ENCODE data around the gene ARMC10.
"Not testable (repeated sequence)": the region's sequence is repeated elsewhere in the genome, so short reads cannot be mapped to it uniquely, and the experiment has no call there.

Gene ARMC10

DNA sequence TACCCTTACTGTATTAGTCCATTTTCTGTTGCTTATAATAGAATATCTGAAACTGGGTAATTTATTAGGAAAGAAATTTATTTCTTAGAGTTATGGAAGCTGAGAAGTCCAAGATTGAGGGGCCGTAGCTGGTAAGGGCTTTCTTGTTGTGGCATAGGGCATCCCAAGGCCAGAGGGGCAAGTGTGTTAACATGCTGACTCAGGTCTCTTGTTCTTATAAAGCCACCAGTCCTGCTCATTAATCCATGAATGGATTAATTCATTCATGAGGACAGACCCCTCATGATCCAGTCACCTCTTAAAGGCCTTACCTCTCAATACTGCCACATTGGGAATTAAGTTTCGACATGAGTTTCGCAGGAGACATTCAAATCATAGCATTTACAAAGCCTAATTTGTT, 2.4 kb downstream of the ARMC10 start:
- TF ChIP-seq POLR2AphosphoS5 (IDR thresholded peaks at IDR 0.05; ENCODE audit: low read depth, low read length) (no peak), SPI1 (IDR thresholded peaks at IDR 0.05; ENCODE audit: low read depth, low read length) (no peak), TAF1 (IDR thresholded peaks at IDR 0.05; ENCODE audit: low read depth, low read length) (no peak), POU2F2 (IDR thresholded peaks at IDR 0.05; ENCODE audit: low read depth, low read length) (no peak), POLR2A (IDR thresholded peaks at IDR 0.05; ENCODE audit: low read depth, low read length) (no peak), PAX5 (IDR thresholded peaks at IDR 0.05; ENCODE audit: insufficient read depth, low read length, severe bottlenecking) (no peak)
- DNase-seq (ENCODE audit: insufficient read length, low spot score), result no peak
- no peak for FAIRE-seq

DNA sequence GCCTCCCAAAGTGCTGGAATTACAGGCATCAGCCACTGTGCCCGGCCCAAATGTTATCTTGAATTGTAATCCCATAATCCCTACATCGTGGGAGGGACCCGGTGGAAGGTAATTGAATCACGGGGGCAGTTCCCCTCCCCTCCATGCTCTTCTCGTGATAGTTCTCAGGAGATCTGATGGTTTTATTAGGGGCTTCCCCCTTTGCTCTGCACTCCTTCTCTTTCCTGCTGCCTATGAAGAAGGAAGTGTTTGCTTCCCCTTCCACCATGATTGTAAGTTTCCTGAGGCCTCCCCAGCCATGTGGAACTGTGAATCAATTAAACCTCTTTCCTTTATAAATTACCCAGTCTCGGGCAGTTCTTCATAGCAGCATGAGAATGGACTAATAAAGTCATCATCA, 3.3 kb downstream of the ARMC10 start:
- FAIRE-seq; DNase-seq (ENCODE audit: insufficient read length, low spot score): not testable (repeated sequence)

DNA sequence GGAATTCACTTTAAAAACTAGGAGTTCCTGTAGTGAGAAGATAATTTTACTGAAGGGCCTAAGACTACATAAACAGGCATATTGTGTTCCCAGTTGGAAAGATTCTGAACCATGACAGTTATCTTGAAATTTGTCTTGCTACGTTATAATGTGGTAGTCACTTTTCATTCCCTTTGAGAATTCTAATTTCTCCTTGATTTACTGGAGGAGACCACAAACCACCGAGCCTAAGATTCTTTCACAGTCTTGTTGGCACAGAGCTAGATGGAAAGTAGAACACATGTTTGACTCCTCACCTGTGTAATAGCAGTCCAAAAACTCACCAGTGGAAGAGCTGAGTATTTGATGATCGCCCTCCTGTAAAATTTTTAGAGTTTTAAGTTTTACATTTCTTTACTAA, 4.9 kb downstream of the ARMC10 start:
- no peak for DNase-seq (ENCODE audit: insufficient read length, low spot score)
- no peak for FAIRE-seq
- TF ChIP-seq PAX5 (IDR thresholded peaks at IDR 0.05; ENCODE audit: insufficient read depth, low read length, severe bottlenecking) (no peak), TAF1 (IDR thresholded peaks at IDR 0.05; ENCODE audit: low read depth, low read length) (no peak), SPI1 (IDR thresholded peaks at IDR 0.05; ENCODE audit: low read depth, low read length) (no peak), POLR2A (IDR thresholded peaks at IDR 0.05; ENCODE audit: low read depth, low read length) (no peak), POU2F2 (IDR thresholded peaks at IDR 0.05; ENCODE audit: low read depth, low read length) (no peak), POLR2AphosphoS5 (IDR thresholded peaks at IDR 0.05; ENCODE audit: low read depth, low read length) (no peak)

DNA sequence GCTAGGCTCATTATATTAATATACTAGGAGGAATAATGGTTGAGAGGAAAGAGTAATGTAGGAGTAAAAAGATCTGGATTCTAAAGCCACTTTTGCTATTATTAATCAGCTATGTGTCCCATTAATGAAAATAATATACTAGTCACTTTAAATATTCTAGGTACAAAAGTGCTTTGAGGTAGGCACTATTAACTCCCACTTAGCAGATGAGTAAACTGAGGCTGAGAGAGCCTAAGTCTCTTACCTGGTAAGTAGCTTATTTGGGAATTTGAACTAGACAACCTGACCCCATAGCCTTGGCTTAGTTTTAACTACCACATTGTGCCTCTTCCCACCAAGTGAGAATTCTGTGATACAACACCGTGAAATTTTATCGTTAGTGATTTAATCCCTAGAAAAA, 6.0 kb downstream of the ARMC10 start:
- TF ChIP-seq POU2F2 (IDR thresholded peaks at IDR 0.05; ENCODE audit: low read depth, low read length) (no peak), SPI1 (IDR thresholded peaks at IDR 0.05; ENCODE audit: low read depth, low read length) (no peak), POLR2AphosphoS5 (IDR thresholded peaks at IDR 0.05; ENCODE audit: low read depth, low read length) (no peak), POLR2A (IDR thresholded peaks at IDR 0.05; ENCODE audit: low read depth, low read length) (no peak), TAF1 (IDR thresholded peaks at IDR 0.05; ENCODE audit: low read depth, low read length) (no peak), PAX5 (IDR thresholded peaks at IDR 0.05; ENCODE audit: insufficient read depth, low read length, severe bottlenecking) (no peak)
- DNase-seq (ENCODE audit: insufficient read length, low spot score) (no peak), FAIRE-seq (no peak)

DNA sequence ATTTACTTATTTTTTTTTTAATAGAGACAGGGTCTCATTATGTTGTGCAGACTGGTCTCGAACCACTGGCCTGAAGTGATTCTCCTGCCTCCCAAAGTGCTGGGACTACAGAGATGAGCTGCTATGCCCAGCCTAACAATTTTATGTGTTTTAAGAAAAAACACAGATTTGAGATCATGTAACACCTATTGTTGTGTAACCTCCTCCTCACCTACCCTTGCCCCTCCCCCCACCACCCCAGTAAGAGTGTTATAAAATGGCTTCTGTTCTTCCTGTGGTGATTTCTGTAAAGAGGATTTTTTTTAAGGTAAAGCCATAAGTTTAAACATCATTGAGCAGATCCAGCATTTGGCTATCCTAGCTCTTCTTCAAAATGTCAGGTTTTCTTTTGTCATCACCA, 7.6 kb downstream of the ARMC10 start:
- DNase-seq (ENCODE audit: insufficient read length, low spot score), result no peak
- no peak for FAIRE-seq
- TF ChIP-seq POLR2A (IDR thresholded peaks at IDR 0.05; ENCODE audit: low read depth, low read length) (no peak), POLR2AphosphoS5 (IDR thresholded peaks at IDR 0.05; ENCODE audit: low read depth, low read length) (no peak), SPI1 (IDR thresholded peaks at IDR 0.05; ENCODE audit: low read depth, low read length) (no peak), TAF1 (IDR thresholded peaks at IDR 0.05; ENCODE audit: low read depth, low read length) (no peak), PAX5 (IDR thresholded peaks at IDR 0.05; ENCODE audit: insufficient read depth, low read length, severe bottlenecking) (no peak), POU2F2 (IDR thresholded peaks at IDR 0.05; ENCODE audit: low read depth, low read length) (no peak)

DNA sequence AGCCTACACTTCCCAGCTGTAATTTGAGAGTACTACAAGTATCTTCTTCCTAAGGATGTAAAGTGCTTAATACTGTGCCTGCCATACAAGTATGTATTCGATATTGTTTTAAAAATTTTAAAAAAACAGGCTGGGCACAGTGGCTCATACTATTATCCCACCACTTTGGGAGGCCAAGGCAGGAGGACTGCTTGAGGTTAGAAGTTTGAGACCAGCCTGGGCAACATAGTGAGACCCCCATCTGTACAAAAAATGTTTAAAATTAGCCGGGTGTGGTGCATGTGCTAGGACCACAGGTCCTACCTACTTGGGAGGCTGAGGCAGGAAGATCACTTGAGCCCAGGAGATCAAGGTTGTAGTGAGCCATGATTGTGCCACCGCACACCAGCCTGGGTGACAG, 8.3 kb downstream of the ARMC10 start:
- FAIRE-seq (no peak), DNase-seq (ENCODE audit: insufficient read length, low spot score) (no peak)
- TF ChIP-seq POU2F2 (IDR thresholded peaks at IDR 0.05; ENCODE audit: low read depth, low read length) (no peak), POLR2A (IDR thresholded peaks at IDR 0.05; ENCODE audit: low read depth, low read length) (no peak), PAX5 (IDR thresholded peaks at IDR 0.05; ENCODE audit: insufficient read depth, low read length, severe bottlenecking) (no peak), POLR2AphosphoS5 (IDR thresholded peaks at IDR 0.05; ENCODE audit: low read depth, low read length) (no peak), TAF1 (IDR thresholded peaks at IDR 0.05; ENCODE audit: low read depth, low read length) (no peak), SPI1 (IDR thresholded peaks at IDR 0.05; ENCODE audit: low read depth, low read length) (no peak)

DNA sequence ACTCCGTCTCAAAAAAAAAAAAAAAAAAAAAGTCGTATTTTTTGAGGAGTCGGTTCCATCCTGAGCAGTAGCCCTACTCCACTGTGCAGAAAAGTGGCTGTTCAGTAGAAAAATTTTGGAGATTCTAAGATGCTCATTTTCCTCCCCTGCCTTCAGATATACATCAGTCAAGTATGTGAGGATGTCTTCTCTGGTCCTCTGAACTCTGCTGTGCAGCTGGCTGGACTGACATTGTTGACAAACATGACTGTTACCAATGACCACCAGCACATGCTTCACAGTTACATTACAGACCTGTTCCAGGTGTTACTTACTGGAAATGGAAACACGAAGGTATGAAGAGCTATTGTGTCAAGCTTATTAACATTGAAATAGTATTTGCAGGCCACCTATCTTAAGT, 17.4 kb downstream of the ARMC10 start:
- DNase-seq (ENCODE audit: insufficient read length, low spot score), result not testable (repeated sequence)
- peak; percentile 52 for FAIRE-seq

DNA sequence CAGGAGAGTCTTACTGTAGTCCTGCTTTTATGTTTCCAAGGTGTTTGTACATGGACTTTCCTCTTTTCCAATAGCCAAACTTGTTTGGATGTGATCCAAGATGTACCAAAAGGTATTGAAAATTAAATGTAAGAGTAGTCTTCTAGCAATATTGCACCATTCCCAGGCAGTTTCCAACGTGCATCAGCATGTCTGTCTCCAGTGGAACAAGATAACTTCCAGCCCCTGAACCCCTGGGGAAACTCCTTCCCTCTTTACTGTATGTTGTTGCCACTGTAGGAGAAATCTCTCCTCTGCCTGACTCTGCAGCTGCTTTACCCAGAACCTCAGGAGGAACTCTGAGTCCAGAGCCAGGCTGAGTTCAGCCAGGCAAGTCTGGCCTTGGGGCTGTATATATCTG, 18.5 kb downstream of the ARMC10 start:
- no peak for DNase-seq (ENCODE audit: insufficient read length, low spot score)
- no peak for FAIRE-seq
- no peak for TF ChIP-seq POLR2A (IDR thresholded peaks at IDR 0.05; ENCODE audit: low read depth, low read length)
- no peak for TF ChIP-seq POLR2AphosphoS5 (IDR thresholded peaks at IDR 0.05; ENCODE audit: low read depth, low read length)
- no peak for TF ChIP-seq SPI1 (IDR thresholded peaks at IDR 0.05; ENCODE audit: low read depth, low read length)
- TF ChIP-seq TAF1 (IDR thresholded peaks at IDR 0.05; ENCODE audit: low read depth, low read length), result no peak
- TF ChIP-seq PAX5 (IDR thresholded peaks at IDR 0.05; ENCODE audit: insufficient read depth, low read length, severe bottlenecking), result no peak
- no peak for TF ChIP-seq POU2F2 (IDR thresholded peaks at IDR 0.05; ENCODE audit: low read depth, low read length)

DNA sequence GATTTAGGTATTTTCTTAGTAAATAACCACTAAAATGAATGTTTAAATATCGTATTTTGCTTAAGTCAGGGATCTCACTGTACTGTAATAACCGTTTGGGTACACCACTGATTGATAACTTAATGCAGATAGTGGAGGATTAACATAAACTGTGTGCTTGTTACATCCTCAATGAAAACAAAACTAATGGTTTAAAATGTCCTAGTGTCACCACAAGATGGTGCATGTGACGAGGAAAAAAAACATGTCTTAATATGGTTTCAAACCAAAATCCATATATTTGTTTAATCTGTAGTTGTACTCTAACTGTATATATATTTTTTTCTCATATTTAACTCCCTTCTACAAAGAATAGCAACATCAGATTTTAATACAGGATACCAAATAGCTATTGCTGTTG, 19.2 kb downstream of the ARMC10 start:
- FAIRE-seq, result no peak
- no peak for DNase-seq (ENCODE audit: insufficient read length, low spot score)
- TF ChIP-seq POLR2AphosphoS5 (IDR thresholded peaks at IDR 0.05; ENCODE audit: low read depth, low read length) (no peak), TAF1 (IDR thresholded peaks at IDR 0.05; ENCODE audit: low read depth, low read length) (no peak), PAX5 (IDR thresholded peaks at IDR 0.05; ENCODE audit: insufficient read depth, low read length, severe bottlenecking) (no peak), POLR2A (IDR thresholded peaks at IDR 0.05; ENCODE audit: low read depth, low read length) (no peak), SPI1 (IDR thresholded peaks at IDR 0.05; ENCODE audit: low read depth, low read length) (no peak), POU2F2 (IDR thresholded peaks at IDR 0.05; ENCODE audit: low read depth, low read length) (no peak)

DNA sequence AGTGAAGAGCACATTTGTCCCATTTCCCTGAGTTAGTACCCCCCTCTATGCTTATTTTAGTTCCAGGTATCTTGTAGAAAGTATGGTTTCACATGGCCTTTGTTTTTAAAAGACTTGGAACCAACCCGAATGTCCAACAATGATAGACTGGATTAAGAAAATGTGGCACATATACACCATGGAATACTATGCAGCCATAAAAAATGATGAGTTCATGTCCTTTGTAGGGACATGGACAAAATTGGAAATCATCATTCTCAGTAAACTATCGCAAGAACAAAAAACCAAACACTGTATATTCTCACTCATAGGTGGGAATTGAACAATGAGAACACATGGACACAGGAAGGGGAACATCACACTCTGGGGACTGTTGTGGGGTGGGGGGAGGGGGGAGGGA, 20.6 kb downstream of the ARMC10 start:
- not testable (repeated sequence) for FAIRE-seq; DNase-seq (ENCODE audit: insufficient read length, low spot score)

DNA sequence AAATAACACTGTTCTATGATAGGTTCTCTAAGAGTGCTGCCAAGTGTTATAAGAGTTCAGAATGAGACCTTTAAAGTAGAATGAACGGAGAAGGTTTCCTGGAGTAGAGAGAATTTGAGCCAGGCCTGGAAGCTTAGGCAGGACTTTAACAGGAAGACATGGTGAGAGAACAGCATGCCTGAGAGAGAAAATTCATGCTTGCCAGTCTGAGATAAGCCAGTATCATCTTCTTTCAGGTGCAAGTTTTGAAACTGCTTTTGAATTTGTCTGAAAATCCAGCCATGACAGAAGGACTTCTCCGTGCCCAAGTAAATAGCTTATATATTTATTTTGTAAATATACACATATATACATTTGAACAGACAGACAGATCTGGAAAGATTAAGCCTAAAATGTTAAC, 22.1 kb downstream of the ARMC10 start:
- TF ChIP-seq POU2F2 (IDR thresholded peaks at IDR 0.05; ENCODE audit: low read depth, low read length) (no peak), SPI1 (IDR thresholded peaks at IDR 0.05; ENCODE audit: low read depth, low read length) (no peak), PAX5 (IDR thresholded peaks at IDR 0.05; ENCODE audit: insufficient read depth, low read length, severe bottlenecking) (no peak), POLR2AphosphoS5 (IDR thresholded peaks at IDR 0.05; ENCODE audit: low read depth, low read length) (no peak), POLR2A (IDR thresholded peaks at IDR 0.05; ENCODE audit: low read depth, low read length) (no peak), TAF1 (IDR thresholded peaks at IDR 0.05; ENCODE audit: low read depth, low read length) (no peak)
- FAIRE-seq, result no peak
- no peak for DNase-seq (ENCODE audit: insufficient read length, low spot score)
